ENCODE measurements around the gene HPS1. TPM values are rescaled to one million over a fixed set of nuclear protein-coding genes. Genes with fewer than 3 reads are reported as not detected.

The HPS1 gene
- total and polyA plus RNA-seq, 5 donors = 25.5 to 34.6 (median 30.6) TPM

DNA sequence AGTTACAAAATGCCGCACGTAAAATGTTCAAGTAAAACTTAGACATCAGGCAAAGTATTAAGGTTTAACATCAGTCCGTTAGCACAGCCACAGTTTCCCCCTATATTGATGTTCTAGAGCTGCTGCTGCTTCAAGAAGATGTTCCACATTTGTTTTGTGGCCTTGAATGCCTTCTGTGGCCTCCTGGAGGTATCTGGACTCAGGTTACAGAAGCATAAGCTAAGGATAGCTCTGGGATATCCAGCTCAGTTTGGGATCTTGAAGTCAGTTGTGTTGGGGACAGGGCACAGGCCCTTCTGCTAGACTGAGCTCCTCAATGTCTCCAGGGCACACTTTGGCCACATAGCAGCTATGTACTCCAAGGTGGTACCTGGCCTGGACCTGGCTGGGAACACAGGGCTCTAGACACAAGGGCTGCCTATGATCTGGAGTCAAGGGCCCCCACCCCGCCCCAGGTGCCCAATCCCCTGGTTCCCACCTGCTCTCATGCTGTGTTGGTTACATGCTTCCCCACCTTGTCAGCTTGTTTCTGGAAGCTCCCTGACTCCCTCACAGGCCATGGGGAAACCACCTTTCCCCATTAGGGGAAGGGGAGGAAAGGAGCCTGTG is 36.5 kb downstream of the HPS1 start:
- WGBS = 90% methylated on average over 4 of the region's 4 CpGs
- H3K4me3 ChIP-seq (ENCODE audit: low read length) = no peak overlapping the region
- H3K27ac ChIP-seq (ENCODE audit: low read length) = no peak overlapping the region
- H3K27me3 ChIP-seq (ENCODE audit: control insufficient read depth, insufficient read depth) = no peaks in the 10 kb centered on the region
- peaks cover 2% of the 10 kb centered on the region for H3K4me1 ChIP-seq (ENCODE audit: control insufficient read depth, insufficient read depth, low read length)
- ATAC-seq (no peak), DNase-seq (no peak)
- H3K9me3 ChIP-seq (ENCODE audit: control insufficient read depth, low read length) = no peaks in the 10 kb centered on the region
- intact Hi-C loops (cut with DNase I) = no loop called here

GRCh38 chr10:98408799-98409198 is 37.9 kb downstream of the HPS1 start:
- Histone ChIP-seq H3K4me1 (ENCODE audit: control insufficient read depth, insufficient read depth, low read length) (no peaks in the 10 kb centered on the region), H3K27ac (ENCODE audit: low read length) (no peak overlapping the region), H3K27me3 (ENCODE audit: control insufficient read depth, insufficient read depth) (no peaks in the 10 kb centered on the region), H3K4me3 (ENCODE audit: low read length) (no peak overlapping the region), H3K9me3 (ENCODE audit: control insufficient read depth, low read length) (no peaks in the 10 kb centered on the region)
- ATAC-seq (no peak), DNase-seq (no peak)
- 84% methylated on average over 4 of the region's 4 CpGs for WGBS
- intact Hi-C loops (cut with DNase I) = no loop called here

DNA sequence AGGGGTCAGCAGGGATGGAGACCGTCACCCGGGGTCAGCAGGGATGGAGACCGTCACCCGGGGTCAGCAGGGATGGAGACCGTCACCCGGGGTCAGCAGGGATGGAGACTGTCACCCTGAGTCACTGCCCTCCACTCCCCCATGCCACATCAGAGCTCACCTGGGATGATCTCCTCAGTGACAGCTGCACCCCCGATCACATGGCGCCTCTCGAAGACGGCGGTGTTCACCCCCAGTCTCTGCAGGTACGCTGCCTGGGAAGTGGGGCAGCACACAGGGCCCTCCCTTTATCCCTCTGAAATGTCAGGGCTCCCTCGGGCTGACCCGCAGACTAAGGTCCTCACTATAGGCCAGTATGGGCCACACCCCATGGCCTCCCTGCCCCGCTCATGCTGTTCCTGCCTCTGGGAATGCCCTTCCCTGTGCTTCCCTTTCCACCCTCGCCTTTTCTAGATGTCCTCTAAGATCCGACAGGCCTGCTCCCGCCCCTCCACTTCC is 38.9 kb downstream of the HPS1 start:
- peak in 1 of 3 donors; percentile 38 for DNase-seq
- Histone ChIP-seq H3K9me3 (ENCODE audit: control insufficient read depth, low read length) (no peaks in the 10 kb centered on the region), H3K27ac (ENCODE audit: low read length) (no peak overlapping the region), H3K4me1 (ENCODE audit: control insufficient read depth, insufficient read depth, low read length) (no peaks in the 10 kb centered on the region), H3K4me3 (ENCODE audit: low read length) (no peak overlapping the region), H3K27me3 (ENCODE audit: control insufficient read depth, insufficient read depth) (no peaks in the 10 kb centered on the region)
- intact Hi-C loops (cut with DNase I) = no loop called here
- 94% methylated on average over 18 of the region's 18 CpGs for WGBS
- ATAC-seq = peak in 1 of 2 donors; percentile 15

DNA sequence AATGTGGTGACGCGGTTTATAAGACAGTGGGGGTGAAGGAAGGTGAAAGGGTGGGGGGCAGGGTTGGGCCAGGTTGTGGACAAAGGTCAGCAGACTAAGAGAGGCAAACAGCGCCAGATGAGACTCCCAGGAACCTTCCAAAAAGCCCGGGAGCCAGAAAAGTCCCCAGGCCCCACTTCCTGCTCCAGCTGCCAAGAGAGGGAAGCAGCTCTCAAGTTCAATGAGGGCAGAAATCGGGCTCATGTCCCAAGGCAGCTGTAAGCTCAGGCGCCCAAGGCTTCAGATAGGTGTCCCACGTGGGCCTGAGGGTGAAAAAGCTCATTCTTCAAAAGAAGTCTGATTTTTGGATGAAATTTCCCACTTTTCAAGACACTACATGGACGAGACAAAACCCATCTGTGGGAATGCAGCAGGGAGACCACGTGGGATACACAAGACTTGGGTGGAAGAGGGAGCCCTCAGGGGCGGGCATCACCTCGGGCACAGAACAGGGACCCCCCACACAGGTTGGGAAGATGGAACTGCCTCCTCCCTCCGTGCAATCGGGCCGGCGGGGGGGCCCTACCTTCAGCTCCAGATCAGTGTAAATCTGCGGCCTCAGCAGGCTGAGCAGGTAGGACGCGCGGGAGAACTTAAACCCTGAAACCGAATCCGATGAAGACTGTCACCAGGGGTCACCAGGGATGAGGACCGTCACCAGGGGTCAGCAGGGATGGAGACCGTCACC is 39.6 kb downstream of the HPS1 start:
- Histone ChIP-seq H3K9me3 (ENCODE audit: control insufficient read depth, low read length) (no peaks in the 10 kb centered on the region), H3K4me3 (ENCODE audit: low read length) (no peak overlapping the region), H3K27ac (ENCODE audit: low read length) (no peak overlapping the region), H3K27me3 (ENCODE audit: control insufficient read depth, insufficient read depth) (no peaks in the 10 kb centered on the region), H3K4me1 (ENCODE audit: control insufficient read depth, insufficient read depth, low read length) (no peaks in the 10 kb centered on the region)
- DNase-seq (peak in 1 of 3 donors; percentile 41), ATAC-seq (no peak)
- WGBS = 72% methylated on average over 23 of the region's 23 CpGs
- intact Hi-C loops (cut with DNase I) = no loop called here

- H3K9me3 ChIP-seq (ENCODE audit: control insufficient read depth, low read length) = no peaks in the 10 kb centered on the region
- intact Hi-C loops (cut with DNase I) = no loop called here
- no peak overlapping the region for H3K4me3 ChIP-seq (ENCODE audit: low read length)
- H3K27me3 ChIP-seq (ENCODE audit: control insufficient read depth, insufficient read depth) = no peaks in the 10 kb centered on the region
- no peaks in the 10 kb centered on the region for H3K4me1 ChIP-seq (ENCODE audit: control insufficient read depth, insufficient read depth, low read length)
- 86% methylated on average over 12 of the region's 12 CpGs for WGBS
- DNase-seq (no peak), ATAC-seq (no peak)
- no peak overlapping the region for H3K27ac ChIP-seq (ENCODE audit: low read length)
Measured at GRCh38 chr10:98405422-98405821, 41.3 kb downstream of the HPS1 start.

DNA sequence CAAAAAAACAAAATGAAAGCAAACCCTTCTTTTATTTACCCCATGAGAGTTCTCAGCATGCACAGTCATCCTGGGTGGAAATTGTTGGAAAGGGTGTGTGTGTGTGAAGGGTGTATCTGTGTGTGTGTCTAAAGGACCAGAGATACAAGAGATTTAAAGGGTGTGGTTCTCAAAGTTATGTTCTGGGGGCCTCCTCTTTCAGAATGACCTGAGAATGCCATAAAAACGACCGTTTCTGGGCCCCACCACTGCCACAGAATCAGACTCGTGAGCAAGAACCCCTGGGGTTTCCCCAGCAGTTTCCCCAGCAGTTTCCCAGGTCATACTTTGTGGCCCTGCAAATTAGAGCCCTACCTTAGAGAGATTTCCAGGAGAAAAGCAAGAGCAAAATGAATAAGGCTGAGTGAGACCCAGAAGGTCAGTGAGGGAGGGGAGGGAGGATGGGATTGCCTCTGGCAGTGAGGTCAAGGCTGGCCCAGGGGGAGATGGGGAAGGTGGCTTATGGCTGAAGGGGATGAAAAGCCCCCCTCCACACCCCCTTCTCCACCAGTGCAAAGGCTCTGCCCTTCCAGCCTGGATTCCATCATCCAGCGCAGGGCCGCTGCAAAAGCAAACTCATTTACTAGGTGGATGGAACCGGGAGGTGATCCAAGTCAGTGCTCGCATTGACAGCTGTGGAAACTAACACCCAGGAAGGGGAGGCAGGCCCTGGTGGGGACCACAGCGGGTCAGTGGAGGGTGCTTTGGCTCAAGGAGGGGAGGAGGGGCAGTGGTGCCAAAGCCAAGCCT is 42.0 kb downstream of the HPS1 start:
- Histone ChIP-seq H3K27me3 (ENCODE audit: control insufficient read depth, insufficient read depth) (no peaks in the 10 kb centered on the region), H3K4me1 (ENCODE audit: control insufficient read depth, insufficient read depth, low read length) (no peaks in the 10 kb centered on the region), H3K9me3 (ENCODE audit: control insufficient read depth, low read length) (no peaks in the 10 kb centered on the region), H3K4me3 (ENCODE audit: low read length) (no peak overlapping the region), H3K27ac (ENCODE audit: low read length) (no peak overlapping the region)
- intact Hi-C loops (cut with DNase I) = no loop called here
- DNase-seq (no peak), ATAC-seq (peak in 1 of 2 donors; percentile 13)
- WGBS = 71% methylated on average over 8 of the region's 8 CpGs

DNA sequence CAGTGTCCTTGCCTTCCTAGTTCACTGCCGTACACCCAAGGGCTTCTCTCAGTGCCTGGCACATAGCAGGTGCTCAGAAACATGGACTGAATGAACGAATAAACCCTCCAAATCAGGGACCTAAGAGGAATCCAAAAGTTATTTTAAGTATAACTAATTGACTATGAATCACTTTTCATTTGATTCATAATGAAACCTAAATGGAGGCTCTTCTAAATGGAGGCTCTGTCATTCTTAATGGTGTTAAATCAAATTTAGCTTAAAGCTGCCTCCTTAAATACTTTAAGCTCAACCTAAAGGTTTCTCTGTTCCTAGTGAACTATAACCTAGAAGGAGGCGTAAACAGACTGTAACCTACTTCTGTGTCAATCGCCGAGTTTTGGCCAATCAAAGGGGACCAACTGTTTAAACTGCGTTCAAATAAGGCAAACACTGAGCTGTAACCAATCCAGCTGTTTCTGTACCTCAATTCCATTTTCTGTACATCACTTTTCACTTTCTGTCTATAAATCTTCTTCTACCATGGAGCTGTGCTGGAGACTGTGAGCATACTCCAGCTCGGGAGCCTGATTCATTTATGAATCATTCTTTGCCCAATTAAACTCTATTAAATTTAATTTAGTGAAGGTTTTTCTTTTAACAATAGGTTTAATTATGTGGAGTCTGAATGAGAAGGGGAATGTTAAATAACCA is 42.8 kb downstream of the HPS1 start:
- 84% methylated on average over 7 of the region's 7 CpGs for WGBS
- Histone ChIP-seq H3K9me3 (ENCODE audit: control insufficient read depth, low read length) (no peaks in the 10 kb centered on the region), H3K27me3 (ENCODE audit: control insufficient read depth, insufficient read depth) (no peaks in the 10 kb centered on the region), H3K4me3 (ENCODE audit: low read length) (no peak overlapping the region), H3K27ac (ENCODE audit: low read length) (no peak overlapping the region), H3K4me1 (ENCODE audit: control insufficient read depth, insufficient read depth, low read length) (no peaks in the 10 kb centered on the region)
- ATAC-seq (no peak), DNase-seq (no peak)
- intact Hi-C loops (cut with DNase I) = no loop called here

DNA sequence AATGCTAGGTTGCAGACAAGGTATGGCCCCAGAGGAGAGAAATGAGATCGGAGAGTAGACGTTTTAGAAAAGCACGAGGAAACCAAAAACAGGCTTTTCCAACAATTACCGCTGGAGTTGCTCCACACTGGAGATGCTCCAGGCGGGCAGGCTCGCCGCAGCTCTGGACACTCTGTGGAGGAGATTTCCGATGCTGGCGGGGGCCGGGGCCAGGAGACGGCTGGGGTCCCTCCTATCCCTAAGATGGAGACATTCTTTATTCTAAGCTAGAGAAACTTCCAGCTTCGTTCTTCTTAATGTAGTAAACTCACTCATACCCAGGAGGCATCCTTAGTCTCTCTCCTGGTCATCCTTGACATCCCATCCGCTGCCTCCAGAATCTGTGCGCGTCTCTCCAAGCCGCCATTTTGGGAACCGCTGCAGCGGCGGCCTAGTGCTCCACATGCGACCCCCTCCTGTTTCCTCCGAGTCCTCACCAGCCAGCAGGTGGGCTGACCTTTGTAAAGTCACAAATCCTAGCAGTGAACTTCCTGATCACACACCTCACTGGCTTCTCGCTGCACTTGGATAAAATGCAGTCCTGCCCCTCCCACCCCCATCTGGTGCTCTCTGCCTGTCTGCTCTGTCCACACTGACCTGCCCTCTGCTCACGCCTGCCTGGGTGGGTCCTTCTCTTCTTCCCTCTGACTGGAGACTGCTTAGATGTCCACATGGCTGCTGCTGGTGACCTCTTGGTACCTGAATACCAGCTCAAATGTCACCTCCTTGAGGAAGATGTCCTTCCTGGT is 43.6 kb downstream of the HPS1 start:
- intact Hi-C loops (cut with DNase I) = no loop called here
- Histone ChIP-seq H3K27me3 (ENCODE audit: control insufficient read depth, insufficient read depth) (no peaks in the 10 kb centered on the region), H3K4me3 (ENCODE audit: low read length) (no peak overlapping the region), H3K27ac (ENCODE audit: low read length) (no peak overlapping the region), H3K9me3 (ENCODE audit: control insufficient read depth, low read length) (no peaks in the 10 kb centered on the region), H3K4me1 (ENCODE audit: control insufficient read depth, insufficient read depth, low read length) (no peaks in the 10 kb centered on the region)
- WGBS = 97% methylated on average over 23 of the region's 23 CpGs
- ATAC-seq (no peak), DNase-seq (no peak)

- intact Hi-C loops (cut with DNase I) = no loop called here
Measured at GRCh38 chr10:98402478-98402877, 44.3 kb downstream of the HPS1 start.

GRCh38 chr10:98400482-98400881 is 46.3 kb downstream of the HPS1 start:
- Histone ChIP-seq H3K27me3 (ENCODE audit: control insufficient read depth, insufficient read depth) (no peaks in the 10 kb centered on the region), H3K27ac (ENCODE audit: low read length) (no peak overlapping the region), H3K4me3 (ENCODE audit: low read length) (no peak overlapping the region), H3K4me1 (ENCODE audit: control insufficient read depth, insufficient read depth, low read length) (no peaks in the 10 kb centered on the region), H3K9me3 (ENCODE audit: control insufficient read depth, low read length) (no peaks in the 10 kb centered on the region)
- ATAC-seq (no peak), DNase-seq (no peak)
- 93% methylated on average over 2 of the region's 2 CpGs for WGBS
- intact Hi-C loops (cut with DNase I) = no loop called here

More at GRCh38 chr10:98402478-98402877, 44.3 kb downstream of the HPS1 start:
- ATAC-seq (no peak), DNase-seq (no peak)
- 40% methylated on average over 7 of the region's 7 CpGs for WGBS
- no peak overlapping the region for H3K27ac ChIP-seq (ENCODE audit: low read length)
- H3K4me3 ChIP-seq (ENCODE audit: low read length) = no peak overlapping the region
- H3K9me3 ChIP-seq (ENCODE audit: control insufficient read depth, low read length) = no peaks in the 10 kb centered on the region
- H3K27me3 ChIP-seq (ENCODE audit: control insufficient read depth, insufficient read depth) = no peaks in the 10 kb centered on the region
- H3K4me1 ChIP-seq (ENCODE audit: control insufficient read depth, insufficient read depth, low read length) = no peaks in the 10 kb centered on the region

All from right cardiac atrium (tissue), 5 donors.